Mucosa of descending colon (tissue), 3 donors: ENCODE data around the gene CAPZB. TPM values are rescaled to one million over a fixed set of nuclear protein-coding genes. Genes with fewer than 3 reads are reported as not detected.

Experiments used
- ATAC-seq: fragments of 200-7000 bp; cut with Tn5 transposase; one replicate; pipeline ENCODE4 v1.9.1; 2020; ENCODE audit warnings: mild to moderate bottlenecking, moderate library complexity
- DNase-seq, 3 donors: peaks; one replicate each; pipeline ENCODE4 v3.0.0-alpha.2; 2020
- H3K36me3 ChIP-seq: fragments of 200-600 bp; one replicate; pipeline ENCODE4 v1.8.0; 2021; ENCODE audit warnings: low read depth, mild to moderate bottlenecking
- H3K4me1 ChIP-seq: fragments of 200-600 bp; one replicate; pipeline ENCODE4 v1.8.0; 2021; ENCODE audit warnings: low read depth, mild to moderate bottlenecking
- H3K4me3 ChIP-seq: fragments of 200-600 bp; one replicate; pipeline ENCODE4 v1.8.0; 2021; ENCODE audit warnings: mild to moderate bottlenecking
- H3K9me3 ChIP-seq: fragments of 200-600 bp; one replicate; pipeline ENCODE4 v1.8.0; 2021; ENCODE audit warnings: mild to moderate bottlenecking
- intact Hi-C, 2 donors: fragments of 100-400 bp; cut with DNase I in 1 of 2; cut with micrococcal nuclease in 1 of 2; formaldehyde crosslinking; loops; one replicate each; pipeline versions ENCODE4 v1.11.0 to v1.11.1; 2022; cut with DNase I, micrococcal nuclease
- total RNA-seq, 3 donors: library from RNA; stranded (reverse); fragmentation: NEBNext Ultra II Directional in 2 of 3; extraction: Animal tissue kit (Norgen Biotek cat#: 25700) in 2 of 3; gene quantifications; one replicate each; pipeline versions ENCODE4 v1.2.1 to v1.2.4, GENCODE V29; 2021 to 2023
- TF ChIP-seq, protein P1 (sequence below): fragments of 200-600 bp; IDR thresholded peaks from one replicate; pipeline ENCODE4 v1.8.0; 2022; ENCODE audit warnings: antibody characterized with exemption, mild to moderate bottlenecking
- donor health status: DM: no; HTN: no; CAD: no; lungs with moderate emphysema.
- donor health status: DM: no; HTN: no; CAD: no.
- donor health status: DM: no; HTN: yes; CAD: no.

Gene CAPZB
- total RNA-seq, 3 donors from 2014 or later, result 346 to 393 (median 381) TPM

DNA sequence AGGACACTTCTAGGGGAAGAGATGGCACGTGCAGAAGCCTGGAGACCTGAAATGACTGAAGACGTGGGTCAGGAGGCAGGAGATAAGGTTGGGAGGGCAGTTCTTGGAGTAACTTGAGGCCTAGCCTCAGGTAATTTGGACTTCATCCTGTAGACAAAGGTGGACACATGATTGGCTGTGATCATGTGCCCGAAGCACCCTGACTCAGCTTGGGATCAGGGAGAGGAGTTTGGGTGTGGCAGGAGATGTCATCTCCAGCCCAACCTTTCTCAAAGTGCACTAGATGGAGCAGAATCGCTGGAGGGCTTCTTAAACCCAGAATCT, 171.7 kb downstream of the CAPZB start:
- H3K9me3 ChIP-seq, result no peaks in the 10 kb centered on the region
- H3K4me1 ChIP-seq, result peaks cover 23% of the 10 kb centered on the region
- TF ChIP-seq, protein P1, sequence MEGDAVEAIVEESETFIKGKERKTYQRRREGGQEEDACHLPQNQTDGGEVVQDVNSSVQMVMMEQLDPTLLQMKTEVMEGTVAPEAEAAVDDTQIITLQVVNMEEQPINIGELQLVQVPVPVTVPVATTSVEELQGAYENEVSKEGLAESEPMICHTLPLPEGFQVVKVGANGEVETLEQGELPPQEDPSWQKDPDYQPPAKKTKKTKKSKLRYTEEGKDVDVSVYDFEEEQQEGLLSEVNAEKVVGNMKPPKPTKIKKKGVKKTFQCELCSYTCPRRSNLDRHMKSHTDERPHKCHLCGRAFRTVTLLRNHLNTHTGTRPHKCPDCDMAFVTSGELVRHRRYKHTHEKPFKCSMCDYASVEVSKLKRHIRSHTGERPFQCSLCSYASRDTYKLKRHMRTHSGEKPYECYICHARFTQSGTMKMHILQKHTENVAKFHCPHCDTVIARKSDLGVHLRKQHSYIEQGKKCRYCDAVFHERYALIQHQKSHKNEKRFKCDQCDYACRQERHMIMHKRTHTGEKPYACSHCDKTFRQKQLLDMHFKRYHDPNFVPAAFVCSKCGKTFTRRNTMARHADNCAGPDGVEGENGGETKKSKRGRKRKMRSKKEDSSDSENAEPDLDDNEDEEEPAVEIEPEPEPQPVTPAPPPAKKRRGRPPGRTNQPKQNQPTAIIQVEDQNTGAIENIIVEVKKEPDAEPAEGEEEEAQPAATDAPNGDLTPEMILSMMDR, result no peak
- ATAC-seq (no peak), DNase-seq (no peak)
- intact Hi-C loops, result no loop called here
- peaks cover 3% of the 10 kb centered on the region for H3K36me3 ChIP-seq
- no peak overlapping the region for H3K4me3 ChIP-seq

GRCh38 chr1:19312782-19313635, 172.3 kb downstream of the CAPZB start:
- DNase-seq, result peak in 1 of 3 donors; percentile 39
- TF ChIP-seq, protein P1, result no peak
- intact Hi-C loops, result no loop called here
- Histone ChIP-seq H3K36me3 (peaks cover 3% of the 10 kb centered on the region), H3K9me3 (no peaks in the 10 kb centered on the region), H3K4me1 (peaks cover 27% of the 10 kb centered on the region), H3K4me3 (peak overlapping the region; percentile 61)
- peak; percentile 35 for ATAC-seq

DNA sequence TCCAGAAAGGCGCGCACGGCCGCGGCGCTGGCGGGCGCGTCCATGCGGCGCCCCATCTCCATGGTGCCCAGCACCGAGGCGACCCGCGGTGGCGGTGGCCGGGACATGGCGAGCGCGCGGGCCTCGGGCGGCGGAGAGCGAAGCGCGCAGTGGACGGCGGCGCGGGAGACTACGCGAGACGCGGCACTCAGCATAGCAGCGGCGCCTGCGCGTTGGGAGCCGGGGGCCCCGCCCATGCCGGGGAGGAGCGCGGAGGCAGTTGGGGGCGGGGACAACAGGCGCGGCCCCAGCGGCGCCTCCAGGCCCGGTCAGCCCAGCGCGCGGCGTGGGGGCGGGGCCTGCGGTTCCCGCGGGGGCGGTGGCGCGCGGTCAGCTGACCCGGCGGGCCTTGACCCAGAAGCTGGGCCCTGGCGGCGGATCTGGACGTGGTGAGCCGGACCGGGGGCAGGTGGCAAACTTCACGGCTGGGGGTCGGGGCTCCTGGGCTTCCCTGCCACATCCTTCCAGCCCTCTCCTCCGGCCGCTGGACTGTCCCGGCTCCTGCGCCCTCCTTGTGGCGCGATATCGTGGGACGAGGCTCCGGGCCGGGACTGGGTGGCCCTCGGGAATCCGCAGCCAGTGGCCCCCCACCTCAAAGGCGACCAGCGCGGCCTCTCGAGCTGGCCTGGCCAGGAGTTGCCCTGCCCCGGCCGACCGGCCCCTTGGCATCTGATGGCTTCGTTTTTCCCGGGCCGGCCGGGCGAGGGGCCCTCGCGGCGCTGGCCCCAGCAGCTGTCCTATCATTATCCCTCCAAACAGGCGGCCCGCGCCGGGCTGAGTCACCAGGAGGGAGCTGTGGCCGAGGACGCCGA, 173.2 kb downstream of the CAPZB start, which contains the start of the genes AKR7A2 and SLC66A1:
Gene AKR7A2, minus strand, starts transcription at position 214 of the 851 bp plus-strand sequence. Its CDS starts 20 bp downstream, at position 194.
Gene SLC66A1, plus strand, starts transcription at position 396 of the 851 bp plus-strand sequence. CDS start 5,352 bp downstream, outside the sequence.
- H3K4me1 ChIP-seq, result peaks cover 36% of the 10 kb centered on the region
- no peaks in the 10 kb centered on the region for H3K9me3 ChIP-seq
- peaks cover 3% of the 10 kb centered on the region for H3K36me3 ChIP-seq
- intact Hi-C loops, result no loop called here
- TF ChIP-seq, protein P1, result no peak
- H3K4me3 ChIP-seq, result peak within 1 kb of the TSS; percentile 61
- DNase-seq (peak; percentile 91 to 97 (median 95)), ATAC-seq (peak; percentile 93)

DNA sequence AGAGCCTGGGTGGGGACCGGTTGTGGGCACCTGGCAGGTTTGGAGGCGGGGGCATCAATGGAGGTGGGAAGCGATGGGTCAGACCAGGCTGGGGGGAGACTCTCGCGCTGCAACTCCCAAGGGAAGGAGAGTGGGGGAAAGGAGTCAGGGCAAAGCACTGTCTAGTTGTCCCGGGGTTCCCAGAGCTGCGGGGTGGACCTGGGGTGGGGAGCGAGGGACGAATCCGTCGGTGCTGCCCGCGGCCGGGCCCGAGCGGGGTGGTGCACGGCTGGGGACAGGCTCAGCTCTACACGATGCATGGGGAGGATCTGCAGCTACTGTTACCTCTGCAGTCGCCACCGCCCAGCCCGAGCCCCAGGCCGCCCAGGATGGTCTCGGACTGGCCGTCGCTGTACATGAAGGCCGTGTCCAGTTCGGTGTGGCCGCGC, 173.8 kb downstream of the CAPZB start:
- ATAC-seq (peak; percentile 19), DNase-seq (peak in 1 of 3 donors; percentile 67)
- H3K4me3 ChIP-seq, result peak overlapping the region; percentile 31
- no peaks in the 10 kb centered on the region for H3K9me3 ChIP-seq
- TF ChIP-seq, protein P1, result no peak
- H3K4me1 ChIP-seq, result peaks cover 38% of the 10 kb centered on the region
- peaks cover 3% of the 10 kb centered on the region for H3K36me3 ChIP-seq
- intact Hi-C loops, result no loop called here

- H3K4me3 ChIP-seq, result peak overlapping the region; percentile 31
- peaks cover 38% of the 10 kb centered on the region for H3K4me1 ChIP-seq
- TF ChIP-seq, protein P1, result no peak
- peak in 2 of 3 donors; percentile 39 to 60 for DNase-seq
- intact Hi-C loops, result no loop called here
- no peaks in the 10 kb centered on the region for H3K9me3 ChIP-seq
- ATAC-seq, result peak; percentile 17
- peaks cover 3% of the 10 kb centered on the region for H3K36me3 ChIP-seq
Observed at GRCh38 chr1:19310720-19311502, 174.4 kb downstream of the CAPZB start.
